Measurements from ENCODE around the gene SLC22A23. TPM values are rescaled to one million over a fixed set of nuclear protein-coding genes. Genes with fewer than 3 reads are reported as not detected.
A peak's percentile ranks its signal among the peaks of the same experiment; 100 is the strongest.

The SLC22A23 gene
- total RNA-seq, 1 donor from 2014 or later, result 19.4 TPM

- Mint-ChIP-seq H3K27ac (peak overlapping the region; percentile 94), H3K4me3 (ENCODE audit: low read depth) (peak overlapping the region; percentile 87), H3K9me3 (ENCODE audit: low read depth) (no peaks in the 10 kb centered on the region), H3K27me3 (peaks cover 17% of the 10 kb centered on the region), H3K4me1 (ENCODE audit: low read depth) (peaks cover 22% of the 10 kb centered on the region), H3K36me3 (ENCODE audit: insufficient read depth) (no peaks in the 10 kb centered on the region)
- no peak for TF ChIP-seq CTCF (IDR thresholded peaks at IDR 0.05; ENCODE audit: unreplicated experiment)
- no peak for DNase-seq (ENCODE audit: low spot score, unreplicated experiment)
Observed at GRCh38 chr6:3232017-3232945, 224.6 kb downstream of the SLC22A23 start.

GRCh38 chr6:3231247-3232016 lies 225.4 kb downstream of the SLC22A23 start:
- H3K9me3 Mint-ChIP-seq (ENCODE audit: low read depth), result no peaks in the 10 kb centered on the region
- H3K27me3 Mint-ChIP-seq, result peaks cover 17% of the 10 kb centered on the region
- H3K36me3 Mint-ChIP-seq (ENCODE audit: insufficient read depth), result no peaks in the 10 kb centered on the region
- DNase-seq (ENCODE audit: low spot score, unreplicated experiment), result peak; percentile 85
- H3K4me3 Mint-ChIP-seq (ENCODE audit: low read depth), result peak overlapping the region; percentile 87
- H3K27ac Mint-ChIP-seq, result peak overlapping the region; percentile 94
- peaks cover 24% of the 10 kb centered on the region for H3K4me1 Mint-ChIP-seq (ENCODE audit: low read depth)
- TF ChIP-seq CTCF (IDR thresholded peaks at IDR 0.05; ENCODE audit: unreplicated experiment), result no peak

GRCh38 chr6:3230900-3231246 lies 226.0 kb downstream of the SLC22A23 start:
- TF ChIP-seq CTCF (IDR thresholded peaks at IDR 0.05; ENCODE audit: unreplicated experiment), result no peak
- Mint-ChIP-seq H3K36me3 (ENCODE audit: insufficient read depth) (peaks cover 2% of the 10 kb centered on the region), H3K27ac (peak overlapping the region; percentile 94), H3K27me3 (peaks cover 17% of the 10 kb centered on the region), H3K9me3 (ENCODE audit: low read depth) (no peaks in the 10 kb centered on the region), H3K4me1 (ENCODE audit: low read depth) (peaks cover 29% of the 10 kb centered on the region), H3K4me3 (ENCODE audit: low read depth) (peak overlapping the region; percentile 87)
- DNase-seq (ENCODE audit: low spot score, unreplicated experiment), result no peak

- Mint-ChIP-seq H3K4me3 (ENCODE audit: low read depth) (peak overlapping the region; percentile 87), H3K27ac (peak overlapping the region; percentile 94), H3K4me1 (ENCODE audit: low read depth) (peaks cover 31% of the 10 kb centered on the region), H3K36me3 (ENCODE audit: insufficient read depth) (peaks cover 5% of the 10 kb centered on the region), H3K9me3 (ENCODE audit: low read depth) (no peaks in the 10 kb centered on the region), H3K27me3 (peaks cover 17% of the 10 kb centered on the region)
- no peak for TF ChIP-seq CTCF (IDR thresholded peaks at IDR 0.05; ENCODE audit: unreplicated experiment)
- no peak for DNase-seq (ENCODE audit: low spot score, unreplicated experiment)
Observed at GRCh38 chr6:3230256-3230882, 226.5 kb downstream of the SLC22A23 start.
